Measurements from ENCODE around the gene PON2. TPM values are rescaled to one million over a fixed set of nuclear protein-coding genes. Genes with fewer than 3 reads are reported as not detected.

PON2 gene
- total and polyA plus RNA-seq, 2 of the 13 experiments (the other 11 are each of a cell fraction or from before 2014, with no cell fraction given) = 202 to 217 TPM

- no peak for TF ChIP-seq CSRNP1 (CRISPR knock-in tag; IDR thresholded peaks at IDR 0.05)
- TF ChIP-seq STAT5B (CRISPR knock-in tag; IDR thresholded peaks at IDR 0.05) = no peak
- TF ChIP-seq ZNF180 (CRISPR knock-in tag; IDR thresholded peaks at IDR 0.05; ENCODE audit: borderline replicate concordance, low read depth) = no peak
- TF ChIP-seq AKAP8 (CRISPR knock-in tag; IDR thresholded peaks at IDR 0.05) = no peak
- no peak for TF ChIP-seq NR2F2 (IDR thresholded peaks at IDR 0.05; ENCODE audit: borderline replicate concordance, low read depth)
- TF ChIP-seq TBX2 (CRISPR knock-in tag; IDR thresholded peaks at IDR 0.05; ENCODE audit: borderline replicate concordance) = no peak
- TF ChIP-seq ZFP90 (CRISPR knock-in tag; IDR thresholded peaks at IDR 0.05; ENCODE audit: borderline replicate concordance) = 0 out of 2 replicates have a peak, but pooled peaks have one; percentile 39
- peak; percentile 38 for TF ChIP-seq TEAD3 (CRISPR knock-in tag; optimal IDR thresholded peaks at IDR 0.05; ENCODE audit: borderline replicate concordance)
- TF ChIP-seq SOX5 (CRISPR knock-in tag; IDR thresholded peaks at IDR 0.05; ENCODE audit: borderline replicate concordance) = no peak; the same call in 1 of the 2 replicates
- TF ChIP-seq ZNF549 (CRISPR knock-in tag; IDR thresholded peaks at IDR 0.05) = no peak
- TF ChIP-seq MAZ (IDR thresholded peaks at IDR 0.05; ENCODE audit: borderline replicate concordance, low read depth, low read length) = no peak
- no peak for TF ChIP-seq MAZ (CRISPR knock-in tag; IDR thresholded peaks at IDR 0.05; ENCODE audit: low read depth)
- no peak for TF ChIP-seq ZNF691 (CRISPR knock-in tag; IDR thresholded peaks at IDR 0.05; ENCODE audit: borderline replicate concordance, low read depth)
- no peak for TF ChIP-seq ZNF841 (CRISPR knock-in tag; IDR thresholded peaks at IDR 0.05; ENCODE audit: borderline replicate concordance)
- no peak for TF ChIP-seq ZSCAN12 (CRISPR knock-in tag; IDR thresholded peaks at IDR 0.05)
- TF ChIP-seq POLR2A (IDR thresholded peaks at IDR 0.05; ENCODE audit: insufficient read depth in 1 of 2, low read depth in 2 of 2, low read length in 2 of 2) = no peak; a peak in 1 of 4 replicates
- no peak for TF ChIP-seq DDIT3 (CRISPR knock-in tag; IDR thresholded peaks at IDR 0.05)
- no peak for TF ChIP-seq PCBP1 (IDR thresholded peaks at IDR 0.05; ENCODE audit: borderline replicate concordance, low read depth, low read length)
- no peak for TF ChIP-seq ZNF878 (CRISPR knock-in tag; IDR thresholded peaks at IDR 0.05)
- TF ChIP-seq ZFAT (CRISPR knock-in tag; conservative IDR thresholded peaks at IDR 0.05) = no peak
- no peak for TF ChIP-seq ZNF207 (IDR thresholded peaks at IDR 0.05; ENCODE audit: borderline replicate concordance)
- TF ChIP-seq AHR (CRISPR knock-in tag; IDR thresholded peaks at IDR 0.05) = no peak
- peak; percentile 47; the same call in 1 of the 2 replicates for TF ChIP-seq ARID3A (IDR thresholded peaks at IDR 0.05; ENCODE audit: low read depth, low read length)
- no peak for TF ChIP-seq RBAK (CRISPR knock-in tag; IDR thresholded peaks at IDR 0.05)
- TF ChIP-seq ARHGAP35 (CRISPR knock-in tag; IDR thresholded peaks at IDR 0.05; ENCODE audit: borderline replicate concordance) = no peak
- no peak for TF ChIP-seq MLX (CRISPR knock-in tag; IDR thresholded peaks at IDR 0.05)
- TF ChIP-seq HCFC1 (IDR thresholded peaks at IDR 0.05; ENCODE audit: low read depth, low read length) = no peak
These were observed 43.6 kb upstream of the PON2 start (continued) for GRCh38 chr7:95478272-95479037.

All from HepG2 (cell line).